AML-193 (cell line): Measurements from ENCODE around the gene CNTRL.
"Not testable (repeated sequence)": the region's sequence is repeated elsewhere in the genome, so short reads cannot be mapped to it uniquely, and the experiment has no call there.

Source experiments
- DNase-seq, 2 experiments: peaks; one replicate each; lab custom pipeline; 2025; lab: John Stamatoyannopoulos, UW

The CNTRL gene

DNA sequence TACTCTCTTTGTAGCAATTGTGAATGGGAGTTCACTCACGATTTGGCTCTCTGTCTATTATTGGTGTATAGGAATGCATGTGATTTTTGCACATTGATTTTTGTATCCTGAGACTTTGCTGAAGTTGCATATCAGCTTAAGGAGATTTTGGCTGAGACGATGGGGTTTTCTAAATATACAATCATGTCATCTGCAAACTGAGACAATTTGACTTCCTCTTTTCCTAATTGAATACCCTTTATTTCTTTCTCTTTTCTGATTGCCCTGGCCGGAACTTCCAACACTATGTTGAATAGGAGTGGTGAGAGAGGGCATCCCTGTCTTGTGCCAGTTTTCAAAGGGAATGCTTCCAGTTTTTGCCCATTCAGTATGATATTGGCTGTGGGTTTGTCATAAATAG lies 54.6 kb downstream of the CNTRL start:
- DNase-seq, result not testable (repeated sequence)

DNA sequence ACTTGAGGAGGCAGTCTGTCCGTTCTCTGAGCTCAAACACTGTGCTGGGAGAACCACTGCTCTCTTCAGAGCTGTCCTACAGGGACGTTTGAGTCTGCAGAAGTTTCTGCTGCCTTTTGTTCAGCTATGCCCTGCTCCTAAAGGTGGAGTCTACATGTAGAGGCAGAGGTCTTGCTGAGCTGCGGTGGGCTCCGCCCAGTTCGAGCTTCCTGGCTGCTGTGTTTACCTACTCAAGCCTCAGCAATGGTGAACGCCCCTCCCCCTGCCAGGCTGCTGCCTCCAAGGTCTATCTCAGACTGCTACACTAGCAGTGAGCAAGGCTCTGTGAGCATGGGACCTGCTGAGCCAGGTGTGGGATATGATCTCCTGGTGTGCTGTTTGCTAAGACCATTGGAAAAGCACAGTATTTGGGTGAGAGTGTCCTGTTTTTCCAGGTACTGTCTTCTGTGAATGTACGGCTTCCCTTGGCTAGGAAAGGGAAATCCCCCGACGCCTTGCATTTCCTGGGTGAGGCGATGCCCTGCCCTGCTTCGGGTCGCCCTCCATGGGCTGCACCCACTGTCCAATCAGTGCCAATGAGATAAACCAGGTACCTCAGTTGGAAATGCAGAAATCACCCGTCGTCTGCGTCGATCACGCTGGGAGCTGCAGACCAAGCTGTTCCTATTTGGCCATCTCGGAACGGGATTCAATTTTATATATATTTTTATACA lies 58.5 kb downstream of the CNTRL start:
- no peak for DNase-seq

DNA sequence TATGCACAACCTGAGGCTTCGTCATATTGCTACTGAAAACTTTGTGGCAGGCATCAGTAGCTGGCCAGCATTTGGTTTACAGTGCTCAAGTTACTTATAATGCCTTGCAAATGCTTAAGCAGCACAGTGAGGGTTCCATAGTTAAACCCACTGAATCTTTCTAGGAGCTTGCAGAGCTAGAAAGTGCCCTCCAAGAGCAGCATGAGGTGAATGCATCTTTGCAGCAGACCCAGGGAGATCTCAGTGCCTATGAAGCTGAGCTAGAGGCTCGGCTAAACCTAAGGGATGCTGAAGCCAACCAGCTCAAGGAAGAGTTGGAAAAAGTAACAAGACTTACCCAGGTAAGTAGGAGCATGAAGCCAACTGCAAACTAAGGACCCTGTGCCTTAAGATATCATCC lies 60.9 kb downstream of the CNTRL start:
- DNase-seq, result no peak

DNA sequence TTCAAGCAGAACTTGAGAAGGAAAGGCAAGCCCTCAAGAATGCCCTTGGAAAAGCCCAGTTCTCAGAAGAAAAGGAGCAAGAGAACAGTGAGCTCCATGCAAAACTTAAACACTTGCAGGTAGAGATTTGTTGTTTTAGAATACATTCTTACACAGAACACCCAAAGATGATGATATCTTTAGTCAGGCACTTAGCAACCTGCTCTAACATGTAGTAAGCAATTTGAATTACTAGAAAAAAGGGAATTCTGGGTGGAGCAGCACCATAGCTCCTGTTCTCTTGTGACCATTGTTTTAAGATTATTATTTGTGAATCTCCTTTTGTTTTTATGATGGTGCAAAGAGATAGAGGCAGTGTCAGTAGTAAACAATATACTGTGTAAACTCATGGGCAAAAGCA lies 63.8 kb downstream of the CNTRL start:
- DNase-seq, result no peak

DNA sequence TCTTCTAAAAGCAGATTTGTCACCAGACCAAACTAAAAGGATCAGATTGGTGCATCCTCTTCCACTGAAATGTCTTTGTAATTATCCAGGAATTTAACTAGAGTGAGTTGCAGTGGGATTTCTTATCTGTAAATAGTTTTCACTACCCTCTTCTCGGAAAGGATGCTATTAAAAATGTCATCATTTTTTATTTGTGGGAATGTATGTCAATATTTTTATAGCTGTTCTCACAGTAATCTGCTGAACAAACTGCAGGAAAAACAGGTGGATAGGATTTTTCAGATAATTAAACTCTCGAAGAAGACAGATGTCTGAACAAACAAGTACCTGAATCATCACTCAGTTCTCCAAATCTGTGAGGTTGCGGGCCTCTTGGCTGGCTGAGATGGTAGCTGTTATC lies 64.2 kb downstream of the CNTRL start:
- DNase-seq, result no peak

DNA sequence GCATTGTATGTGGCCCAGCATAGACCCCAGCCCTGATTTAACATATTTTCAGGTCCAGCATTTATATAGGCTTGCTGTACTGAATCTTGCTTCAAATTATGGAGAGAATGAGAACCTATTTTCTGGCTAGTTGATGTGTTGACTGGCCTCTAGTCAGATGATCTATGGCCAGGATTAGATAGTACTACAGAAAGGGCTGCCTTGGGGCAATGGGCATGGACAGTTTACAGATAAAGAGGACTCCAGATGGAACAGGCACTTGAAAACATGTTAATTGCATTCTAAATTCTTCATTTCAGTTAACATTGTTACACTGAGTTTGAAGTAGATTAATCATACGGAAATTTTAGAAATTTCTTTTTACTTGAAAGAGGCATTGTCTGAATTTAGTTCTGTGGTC lies 65.4 kb downstream of the CNTRL start:
- DNase-seq, result no peak

DNA sequence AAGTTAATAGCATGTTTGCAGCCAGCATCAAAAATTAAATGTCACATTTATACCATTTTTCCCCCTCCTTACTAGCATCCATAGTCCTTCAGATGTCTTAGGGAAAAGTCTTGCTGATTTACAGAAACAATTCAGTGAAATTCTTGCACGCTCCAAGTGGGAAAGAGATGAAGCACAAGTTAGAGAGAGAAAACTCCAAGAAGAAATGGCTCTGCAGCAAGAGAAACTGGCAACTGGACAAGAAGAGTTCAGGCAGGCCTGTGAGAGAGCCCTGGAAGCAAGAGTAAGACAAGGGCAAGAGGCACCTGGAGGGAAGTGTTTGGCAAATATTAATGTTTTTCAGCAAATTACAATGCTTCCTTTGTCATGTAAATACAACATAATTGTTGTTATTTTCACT lies 66.6 kb downstream of the CNTRL start:
- no peak for DNase-seq

DNA sequence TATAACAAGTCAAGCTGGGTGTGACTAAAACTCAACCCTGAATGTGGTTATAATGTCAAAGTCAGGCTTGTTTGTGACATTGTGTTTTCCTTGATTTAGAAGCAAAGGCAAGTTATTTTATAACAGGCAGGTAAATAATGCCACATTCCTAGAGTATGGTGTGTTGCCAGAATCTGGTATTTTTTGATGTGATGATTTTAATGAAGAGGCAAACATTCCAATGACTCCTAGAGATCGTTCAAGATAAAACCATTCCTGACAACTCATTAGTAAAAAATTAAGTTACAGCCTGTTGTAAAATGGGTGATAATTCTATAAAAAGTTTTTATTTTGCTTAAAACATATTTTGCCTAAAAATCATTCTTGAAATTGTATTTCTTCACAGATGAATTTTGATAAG lies 67.0 kb downstream of the CNTRL start:
- DNase-seq, result no peak

DNA sequence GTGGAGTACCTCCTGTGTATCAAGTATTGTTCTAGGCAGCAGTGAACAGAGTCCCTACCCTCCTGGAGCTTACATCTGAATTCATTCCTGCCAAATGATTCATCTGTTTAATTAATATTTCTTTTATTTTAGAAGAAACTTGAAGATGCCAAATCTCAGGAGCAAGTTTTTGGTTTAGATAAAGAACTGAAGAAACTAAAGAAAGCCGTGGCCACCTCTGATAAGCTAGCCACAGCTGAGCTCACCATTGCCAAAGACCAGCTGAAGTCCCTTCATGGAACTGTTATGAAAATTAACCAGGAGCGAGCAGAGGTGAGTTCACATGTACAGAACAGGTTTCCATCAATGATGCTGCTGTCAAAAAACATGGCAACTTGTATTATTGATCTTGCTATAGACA lies 69.0 kb downstream of the CNTRL start:
- DNase-seq, result no peak

DNA sequence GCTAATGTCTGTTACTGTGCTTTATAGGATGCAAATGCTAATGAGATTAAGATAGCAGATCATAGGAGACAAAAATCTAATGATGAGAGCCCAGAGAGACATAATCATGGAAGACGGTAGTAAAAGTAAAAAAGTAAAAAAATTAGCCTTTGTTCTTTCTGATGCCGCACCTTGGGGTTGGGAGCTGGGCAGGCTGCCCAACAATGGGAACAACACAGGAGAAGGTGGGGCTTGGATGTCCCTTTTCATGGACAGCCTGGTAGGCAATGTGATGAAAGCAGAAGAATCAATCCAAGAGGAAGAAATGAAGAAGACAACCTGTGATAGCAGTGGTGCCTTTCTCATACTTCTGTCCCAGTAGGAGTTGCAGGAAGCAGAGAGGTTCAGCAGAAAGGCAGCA lies 69.7 kb downstream of the CNTRL start:
- DNase-seq, result no peak

DNA sequence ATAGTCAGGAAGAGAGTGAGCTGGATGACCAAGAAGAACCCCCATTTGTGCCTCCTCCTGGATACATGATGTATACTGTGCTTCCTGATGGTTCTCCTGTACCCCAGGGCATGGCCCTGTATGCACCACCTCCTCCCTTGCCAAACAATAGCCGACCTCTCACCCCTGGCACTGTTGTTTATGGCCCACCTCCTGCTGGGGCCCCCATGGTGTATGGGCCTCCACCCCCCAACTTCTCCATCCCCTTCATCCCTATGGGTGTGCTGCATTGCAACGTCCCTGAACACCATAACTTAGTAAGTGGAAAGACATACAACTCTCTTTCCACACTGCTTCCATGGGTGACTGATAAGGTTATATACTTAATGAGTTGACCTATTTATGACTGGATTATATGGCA lies 75.4 kb downstream of the CNTRL start:
- no peak for DNase-seq

DNA sequence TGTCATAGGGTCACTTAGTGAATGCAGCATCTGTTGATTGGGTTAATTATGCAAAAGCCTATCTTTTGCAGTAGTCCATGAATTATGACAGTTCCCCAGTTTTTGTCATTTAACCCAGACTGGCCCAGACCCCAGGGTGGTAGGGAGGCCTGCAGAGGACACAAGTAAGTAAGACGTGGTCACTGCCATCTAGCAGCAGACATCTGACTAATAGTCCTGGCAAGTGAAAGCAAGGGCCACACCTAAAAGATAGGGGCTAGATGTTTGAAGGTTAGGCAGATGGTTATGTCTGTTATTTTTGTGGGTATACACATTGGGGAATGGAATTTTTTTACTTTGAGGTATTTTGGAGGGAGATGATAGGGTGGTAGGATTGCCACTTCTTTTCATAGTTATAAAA lies 78.9 kb downstream of the CNTRL start:
- no peak for DNase-seq

DNA sequence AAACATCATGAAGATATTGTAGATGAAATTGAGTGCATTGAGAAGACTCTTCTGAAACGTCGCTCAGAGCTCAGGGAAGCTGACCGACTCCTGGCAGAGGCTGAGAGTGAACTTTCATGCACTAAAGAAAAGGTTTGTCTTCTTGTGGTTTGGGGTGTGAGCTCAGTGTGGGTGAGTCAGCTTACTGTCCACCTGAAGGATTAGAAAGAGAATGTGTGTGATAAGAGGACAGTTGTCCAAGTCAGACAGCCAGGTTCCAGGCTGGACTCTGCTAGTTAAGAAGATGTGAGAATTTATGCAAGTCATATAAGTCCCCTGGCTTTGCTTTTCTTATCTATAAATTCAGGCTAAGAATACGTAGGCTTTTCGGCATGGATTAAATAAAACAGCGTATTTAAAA lies 80.0 kb downstream of the CNTRL start:
- DNase-seq, result no peak

DNA sequence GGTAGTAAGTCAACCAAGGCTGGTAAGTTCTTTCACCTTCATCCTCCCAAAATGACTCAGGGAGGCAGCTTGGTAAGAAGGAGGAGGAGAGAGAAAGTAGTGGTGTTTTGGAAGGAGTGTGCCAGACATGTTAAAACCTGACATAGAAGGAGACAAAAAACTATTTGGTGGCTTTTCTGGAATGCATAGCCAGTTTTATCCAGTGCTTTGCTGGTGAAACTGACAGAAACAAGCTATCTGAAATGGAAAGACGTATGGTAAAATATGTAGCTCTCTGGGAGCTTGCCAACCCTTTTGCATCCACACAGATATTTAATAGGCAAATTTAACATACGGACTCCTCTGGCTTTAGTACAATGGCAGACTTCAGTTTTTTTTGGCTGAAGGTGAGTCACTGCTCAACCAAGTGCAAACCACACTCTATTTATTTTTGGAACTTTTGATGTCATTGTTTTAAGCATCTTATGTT lies 81.5 kb downstream of the CNTRL start:
- no peak for DNase-seq

DNA sequence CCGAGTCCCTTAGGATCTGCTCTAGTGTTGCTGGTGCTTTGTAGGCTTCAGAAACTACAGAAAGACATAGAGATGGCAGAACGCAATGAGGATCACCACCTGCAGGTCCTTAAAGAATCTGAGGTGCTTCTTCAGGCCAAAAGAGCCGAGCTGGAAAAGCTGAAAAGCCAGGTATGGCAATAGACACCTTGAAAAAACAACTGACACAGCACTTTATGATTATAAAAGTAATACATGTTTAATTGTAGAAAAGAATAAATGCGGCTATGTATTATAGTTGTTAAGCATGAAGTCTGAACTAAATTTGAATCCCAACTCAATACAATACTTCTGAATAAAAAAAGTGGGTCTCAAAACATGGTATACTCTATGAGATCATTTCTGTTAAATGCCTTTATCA lies 83.2 kb downstream of the CNTRL start:
- DNase-seq, result no peak

DNA sequence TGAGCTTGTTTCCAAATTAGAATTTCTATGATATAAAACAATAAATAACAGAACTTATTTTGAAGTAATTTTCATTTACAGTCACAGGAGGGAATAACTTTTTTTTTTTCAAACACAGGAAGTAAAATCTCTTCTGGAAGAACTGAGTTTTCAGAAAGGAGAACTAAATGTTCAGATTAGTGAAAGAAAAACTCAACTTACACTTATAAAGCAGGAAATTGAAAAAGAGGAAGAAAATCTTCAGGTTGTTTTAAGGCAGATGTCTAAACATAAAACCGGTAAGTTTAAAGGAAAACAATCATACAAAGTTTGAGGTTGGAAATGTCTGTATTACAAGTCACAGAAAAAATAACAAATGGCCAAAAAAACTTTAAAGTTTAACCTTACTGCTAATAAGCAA lies 85.3 kb downstream of the CNTRL start:
- peak; percentile 76 for DNase-seq

DNA sequence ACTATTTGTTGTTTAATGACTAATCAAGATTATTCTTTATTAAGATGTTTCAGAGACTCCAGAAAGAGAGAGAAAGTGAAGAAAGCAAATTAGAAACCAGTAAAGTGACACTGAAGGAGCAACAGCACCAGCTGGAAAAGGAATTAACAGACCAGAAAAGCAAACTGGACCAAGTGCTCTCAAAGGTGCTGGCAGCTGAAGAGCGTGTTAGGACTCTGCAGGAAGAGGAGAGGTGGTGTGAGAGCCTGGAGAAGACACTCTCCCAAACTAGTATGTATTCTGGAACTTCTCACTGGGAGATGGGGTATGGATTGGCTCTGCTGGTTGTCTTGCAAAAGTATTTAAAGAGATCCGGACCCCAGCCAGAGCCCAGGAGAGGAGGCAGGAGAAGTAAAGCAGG lies 93.3 kb downstream of the CNTRL start:
- no peak for DNase-seq

DNA sequence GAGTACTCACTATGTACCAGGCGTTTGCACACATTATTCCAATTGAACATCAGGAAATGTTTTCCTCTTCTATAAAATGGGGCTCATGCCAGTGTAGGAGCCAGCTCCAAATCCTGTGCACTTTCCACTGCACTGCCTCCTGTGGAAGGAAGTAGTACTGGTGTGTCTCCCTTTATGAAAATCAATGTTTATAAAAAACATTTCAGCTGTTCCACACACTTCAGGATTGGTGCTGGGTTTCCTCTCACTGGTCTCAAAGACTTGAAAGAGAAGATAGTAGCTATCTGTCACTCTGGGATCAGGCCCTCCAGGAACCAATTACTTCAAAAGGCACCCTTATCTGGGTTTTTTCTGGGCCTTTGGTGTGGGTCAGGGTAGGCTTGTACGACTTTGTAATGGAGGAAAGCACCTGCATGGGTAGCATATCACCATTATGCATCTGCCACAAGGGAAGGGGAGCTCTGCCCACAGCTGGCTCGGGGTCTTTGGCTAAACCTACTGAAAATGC lies 94.4 kb downstream of the CNTRL start:
- DNase-seq, result peak in 1 of 2 experiments; percentile 20

DNA sequence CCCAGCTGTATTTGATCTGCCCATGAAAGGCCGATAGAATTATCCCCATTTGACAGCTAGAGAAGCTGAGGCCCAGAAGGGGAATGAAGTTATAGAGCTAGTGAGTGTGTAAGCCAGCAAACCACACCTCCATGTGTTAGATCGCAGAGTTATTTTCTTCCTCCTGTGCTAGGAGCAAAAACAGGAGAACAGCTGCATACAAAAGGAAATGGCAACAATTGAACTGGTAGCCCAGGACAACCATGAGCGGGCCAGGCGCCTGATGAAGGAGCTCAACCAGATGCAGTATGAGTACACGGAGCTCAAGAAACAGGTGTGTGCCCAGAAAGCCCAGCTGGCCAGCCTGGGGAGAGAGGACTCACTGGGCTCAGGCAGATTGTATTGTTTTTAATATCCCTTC lies 96.5 kb downstream of the CNTRL start:
- DNase-seq, result no peak

DNA sequence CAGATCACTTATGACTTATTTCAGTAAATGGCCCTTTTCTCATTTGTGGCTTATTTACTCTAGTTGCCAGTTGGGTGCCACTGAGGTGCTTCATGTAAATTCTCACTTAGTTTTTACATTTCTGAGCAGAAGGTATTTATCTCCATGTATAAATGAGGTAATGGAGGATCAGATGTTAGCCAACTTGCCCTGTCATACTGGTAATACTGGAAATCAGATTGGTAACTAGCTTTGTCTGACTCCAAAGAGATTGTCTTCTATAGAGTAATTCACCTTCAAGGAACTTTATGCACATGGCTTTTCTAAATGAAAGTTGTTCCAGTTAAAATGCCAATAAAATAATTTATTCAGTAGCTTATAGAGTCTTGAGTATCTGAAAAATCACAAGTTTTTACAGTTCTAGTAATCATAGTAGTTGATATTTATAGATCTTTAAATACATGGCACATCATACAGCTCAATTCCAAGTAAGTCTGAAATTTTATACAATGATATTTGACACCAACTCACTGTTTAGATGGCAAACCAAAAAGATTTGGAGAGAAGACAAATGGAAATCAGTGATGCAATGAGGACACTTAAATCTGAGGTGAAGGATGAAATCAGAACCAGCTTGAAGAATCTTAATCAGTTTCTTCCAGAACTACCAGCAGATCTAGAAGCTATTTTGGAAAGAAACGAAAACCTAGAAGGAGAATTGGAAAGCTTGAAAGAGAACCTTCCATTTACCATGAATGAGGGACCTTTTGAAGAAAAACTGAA lies 98.2 kb downstream of the CNTRL start:
- no peak for DNase-seq

DNA sequence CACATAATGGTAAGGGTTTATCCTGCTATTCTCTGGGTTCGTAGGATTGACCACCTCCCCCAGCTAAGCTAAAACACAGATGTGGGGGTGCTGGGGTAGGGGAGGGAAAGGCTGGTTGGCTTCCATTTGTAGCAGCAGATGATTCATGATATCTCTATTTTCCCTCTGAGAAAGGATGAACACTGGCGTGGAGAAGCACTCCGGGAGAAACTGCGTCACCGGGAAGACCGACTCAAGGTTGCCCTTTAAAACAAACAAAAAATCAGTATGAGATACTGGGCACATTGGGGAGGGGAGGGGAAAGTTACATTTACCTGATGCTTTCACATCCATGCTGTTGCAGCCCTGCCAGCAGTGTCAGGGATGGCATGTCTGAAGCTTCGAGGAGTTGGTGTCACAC lies 98.7 kb downstream of the CNTRL start:
- DNase-seq, result no peak

DNA sequence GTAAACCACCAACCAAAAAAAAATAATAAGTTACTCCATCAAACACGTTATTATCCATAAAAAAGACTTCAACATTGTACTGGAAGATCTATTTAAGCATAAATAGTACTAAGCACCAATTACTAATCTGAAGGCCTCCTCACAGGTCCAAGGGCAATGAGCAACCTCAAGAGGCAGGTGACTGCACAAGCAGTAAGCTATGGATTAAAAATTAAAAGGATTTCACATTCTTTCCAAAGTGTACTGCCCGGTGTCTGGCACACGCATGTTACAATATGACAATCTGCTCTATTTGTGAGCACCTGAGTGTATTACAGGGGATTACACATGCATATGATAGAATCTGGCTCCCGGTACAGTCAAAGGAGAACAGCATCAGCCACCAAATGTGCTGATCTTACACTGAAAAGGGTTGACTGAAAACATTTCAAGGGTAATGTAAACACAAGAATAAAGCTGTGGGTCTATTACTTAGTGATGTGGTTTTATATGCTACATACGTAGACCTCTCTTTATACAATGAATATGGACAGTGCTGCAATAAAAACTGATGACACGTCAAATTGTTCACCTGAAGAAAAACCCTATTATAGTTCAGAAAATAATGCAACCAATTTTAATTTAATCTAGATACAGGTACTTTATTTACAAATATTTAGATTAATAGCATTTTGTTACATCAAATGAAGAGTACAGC lies 104.1 kb downstream of the CNTRL start:
- DNase-seq, result no peak

DNA sequence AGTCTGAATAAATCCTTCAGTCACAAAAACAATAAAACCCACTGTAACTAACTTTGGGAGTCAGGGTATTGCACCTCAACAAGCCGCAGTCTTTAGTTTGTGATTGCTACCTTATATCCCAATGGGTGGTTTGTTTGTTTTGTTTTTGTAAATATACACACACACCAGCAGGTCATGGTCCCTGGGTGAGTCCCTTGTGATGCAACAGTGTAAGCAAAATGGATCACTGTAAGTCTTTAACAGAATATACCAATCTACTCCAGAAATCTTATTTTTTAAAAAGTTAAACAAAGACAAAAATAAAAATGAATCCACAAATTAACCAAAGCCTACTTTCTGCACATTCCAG lies 104.6 kb downstream of the CNTRL start:
- DNase-seq, result not testable (repeated sequence)
